OCI-LY3 (cell line): ENCODE data around the gene C20orf141.

ENCODE experiments used
- H2AFZ ChIP-seq: fragments of 200-600, 300-600 bp; shearing (Covaris generic); 2 replicates; pipeline ENCODE4 v1.6.0; 2014; ENCODE audit warnings: antibody characterized with exemption, low read depth, low read length
- H3K27ac ChIP-seq: fragments of 200-600, 300-600 bp; sonication (generic); 2 replicates; pipeline ENCODE4 v1.5.1; 2014; ENCODE audit warnings: mild to moderate bottlenecking, low read length, moderate library complexity, mixed read lengths
- H3K27me3 ChIP-seq: fragments of 200-600, 300-600 bp; sonication (generic); 2 replicates; pipeline ENCODE4 v1.6.1; 2014; ENCODE audit warnings: low read depth, low read length, mixed read lengths
- H3K36me3 ChIP-seq: fragments of 200-600, 300-600 bp; sonication (generic); replicated peaks from 2 replicates; pipeline ENCODE3; 2014; ENCODE audit warnings: low read depth, low read length, mixed read lengths
- H3K4me1 ChIP-seq: fragments of 300-600, 200-600 bp; sonication (generic); 2 replicates; pipeline ENCODE4 v1.6.1; 2014; ENCODE audit warnings: low read length, mixed read lengths
- H3K4me2 ChIP-seq: fragments of 200-600, 300-600 bp; sonication (generic); 2 replicates; pipeline ENCODE4 v1.6.1; 2014; ENCODE audit warnings: low read length, mixed read lengths
- H3K4me3 ChIP-seq: fragments of 300-600, 200-600 bp; sonication (generic); 2 replicates; pipeline ENCODE4 v1.5.1; 2014; ENCODE audit warnings: antibody characterized with exemption, mild to moderate bottlenecking, low read length, moderate library complexity
- H3K79me2 ChIP-seq: fragments of 300-600, 200-600 bp; shearing (Covaris generic); 2 replicates; pipeline ENCODE4 v1.6.1; 2014; ENCODE audit warnings: mild to moderate bottlenecking, low read length, mixed read lengths
- H3K9ac ChIP-seq: fragments of 300-600, 200-600 bp; shearing (Covaris generic); 2 replicates; pipeline ENCODE4 v1.6.0; 2014; ENCODE audit warnings: mild to moderate bottlenecking, low read length, moderate library complexity
- H3K9me3 ChIP-seq: fragments of 200-600, 300-600 bp; shearing (Covaris generic); 2 replicates; pipeline ENCODE4 v1.6.1; 2014; ENCODE audit warnings: low read length, mixed read lengths; ENCODE audit not compliant: insufficient read depth
- H4K20me1 ChIP-seq: fragments of 200-600, 300-600 bp; sonication (generic); 2 replicates; pipeline ENCODE4 v1.6.1; 2016; ENCODE audit warnings: low read length, mixed read lengths; ENCODE audit not compliant: insufficient read depth
- EZH2phosphoT487 ChIP-seq: fragments of 200-600 bp; shearing (Covaris generic); IDR thresholded peaks from 2 replicates; pipeline ENCODE4 v1.6.1; 2018; ENCODE audit warnings: antibody characterized with exemption, mixed run types, low read depth
- TF ChIP-seq, protein P1 (sequence below): fragments of 200-600, 300-600 bp; sonication (generic); IDR thresholded peaks from 2 replicates; pipeline ENCODE4 v1.5.1; 2014; ENCODE audit warnings: antibody characterized with exemption, low read length, low read depth

The C20orf141 gene

GRCh38 chr20:2817891-2818595 lies 3.3 kb downstream of the C20orf141 start:
- H4K20me1 ChIP-seq, result no peaks in the 10 kb centered on the region
- TF ChIP-seq, protein P1, sequence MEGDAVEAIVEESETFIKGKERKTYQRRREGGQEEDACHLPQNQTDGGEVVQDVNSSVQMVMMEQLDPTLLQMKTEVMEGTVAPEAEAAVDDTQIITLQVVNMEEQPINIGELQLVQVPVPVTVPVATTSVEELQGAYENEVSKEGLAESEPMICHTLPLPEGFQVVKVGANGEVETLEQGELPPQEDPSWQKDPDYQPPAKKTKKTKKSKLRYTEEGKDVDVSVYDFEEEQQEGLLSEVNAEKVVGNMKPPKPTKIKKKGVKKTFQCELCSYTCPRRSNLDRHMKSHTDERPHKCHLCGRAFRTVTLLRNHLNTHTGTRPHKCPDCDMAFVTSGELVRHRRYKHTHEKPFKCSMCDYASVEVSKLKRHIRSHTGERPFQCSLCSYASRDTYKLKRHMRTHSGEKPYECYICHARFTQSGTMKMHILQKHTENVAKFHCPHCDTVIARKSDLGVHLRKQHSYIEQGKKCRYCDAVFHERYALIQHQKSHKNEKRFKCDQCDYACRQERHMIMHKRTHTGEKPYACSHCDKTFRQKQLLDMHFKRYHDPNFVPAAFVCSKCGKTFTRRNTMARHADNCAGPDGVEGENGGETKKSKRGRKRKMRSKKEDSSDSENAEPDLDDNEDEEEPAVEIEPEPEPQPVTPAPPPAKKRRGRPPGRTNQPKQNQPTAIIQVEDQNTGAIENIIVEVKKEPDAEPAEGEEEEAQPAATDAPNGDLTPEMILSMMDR, result no peak
- TF ChIP-seq EZH2phosphoT487, result no peak
- no peaks in the 10 kb centered on the region for H3K79me2 ChIP-seq
- no peaks in the 10 kb centered on the region for H3K4me1 ChIP-seq
- no peak overlapping the region for H3K4me3 ChIP-seq
- H3K4me2 ChIP-seq, result no peak overlapping the region
- no peak overlapping the region for H2AFZ ChIP-seq
- H3K27ac ChIP-seq, result no peak overlapping the region
- no peaks in the 10 kb centered on the region for H3K27me3 ChIP-seq
- no peaks in the 10 kb centered on the region for H3K36me3 ChIP-seq
- H3K9ac ChIP-seq, result no peak overlapping the region
- no peaks in the 10 kb centered on the region for H3K9me3 ChIP-seq

DNA sequence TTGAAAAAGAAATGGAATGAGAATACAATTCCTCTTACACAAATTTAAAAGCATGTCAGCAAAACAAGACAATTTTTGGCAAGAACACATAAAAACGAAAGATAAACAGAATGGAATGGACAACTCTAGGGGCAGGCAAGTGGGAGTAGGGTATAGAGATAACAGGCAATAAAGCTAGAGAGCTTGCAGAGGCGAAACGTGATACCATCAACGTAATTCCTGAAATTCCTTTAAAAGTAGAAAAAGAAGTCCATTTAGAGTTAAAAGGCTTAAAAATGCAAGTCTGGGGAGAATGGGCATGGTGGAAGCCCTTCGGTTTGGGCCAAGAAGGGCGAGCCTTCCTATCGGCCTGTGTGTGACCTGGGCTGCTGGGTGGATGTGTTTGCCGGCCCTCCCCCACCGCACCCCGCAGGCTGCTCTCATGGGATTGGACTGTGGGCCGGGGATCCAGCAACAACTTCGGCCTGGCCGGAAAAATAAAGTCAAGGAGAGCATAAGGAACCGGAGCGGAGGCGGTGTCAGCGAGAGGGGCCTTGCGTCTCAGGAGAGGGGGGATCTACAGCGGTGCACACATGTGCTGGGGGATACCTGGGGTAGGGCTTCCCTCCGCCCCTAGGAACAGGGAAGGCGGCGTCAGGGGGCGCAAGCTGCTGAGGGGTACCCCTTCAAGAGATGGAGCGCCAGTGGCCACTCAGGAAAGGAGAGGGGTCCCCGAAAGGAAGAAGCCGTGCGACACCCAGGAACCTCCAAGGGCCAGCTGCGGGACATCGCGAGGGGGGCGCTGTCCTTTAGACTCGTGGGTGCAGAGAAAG lies 5.5 kb downstream of the C20orf141 start:
- TF ChIP-seq EZH2phosphoT487, result no peak
- TF ChIP-seq, protein P1, result no peak

GRCh38 chr20:2820896-2821869 lies 6.4 kb downstream of the C20orf141 start:
- H3K4me2 ChIP-seq, result no peak overlapping the region
- no peak overlapping the region for H3K27ac ChIP-seq
- no peak overlapping the region for H2AFZ ChIP-seq

More for the DNA sequence above, 5.5 kb downstream of the C20orf141 start:
- H3K27ac ChIP-seq, result no peak overlapping the region
- no peaks in the 10 kb centered on the region for H3K79me2 ChIP-seq
- no peak overlapping the region for H3K4me2 ChIP-seq
- no peaks in the 10 kb centered on the region for H3K4me1 ChIP-seq
- no peak overlapping the region for H2AFZ ChIP-seq
- H4K20me1 ChIP-seq, result no peaks in the 10 kb centered on the region
- H3K27me3 ChIP-seq, result no peaks in the 10 kb centered on the region
- no peak overlapping the region for H3K9ac ChIP-seq
- H3K4me3 ChIP-seq, result no peak overlapping the region
- no peaks in the 10 kb centered on the region for H3K9me3 ChIP-seq
- H3K36me3 ChIP-seq, result no peaks in the 10 kb centered on the region

More at GRCh38 chr20:2820896-2821869, 6.4 kb downstream of the C20orf141 start:
- H3K27me3 ChIP-seq, result no peaks in the 10 kb centered on the region
- no peaks in the 10 kb centered on the region for H3K4me1 ChIP-seq
- no peaks in the 10 kb centered on the region for H3K9me3 ChIP-seq
- H3K79me2 ChIP-seq, result no peaks in the 10 kb centered on the region
- H4K20me1 ChIP-seq, result no peaks in the 10 kb centered on the region
- no peak overlapping the region for H3K9ac ChIP-seq
- TF ChIP-seq EZH2phosphoT487, result no peak
- TF ChIP-seq, protein P1, result no peak
- H3K36me3 ChIP-seq, result no peaks in the 10 kb centered on the region
- no peak overlapping the region for H3K4me3 ChIP-seq
